GM19463 (cell line): ENCODE measurements around the gene LAPTM4A.

Experiments
- ATAC-seq: cut with Tn5 transposase; IDR thresholded peaks from one replicate; pipeline ENCODE4 v1.9.1; 2021; ENCODE audit warnings: mild to moderate bottlenecking, moderate library complexity; ENCODE audit not compliant: unreplicated experiment

LAPTM4A gene

GRCh38 chr2:19989667-19990415 lies 61.6 kb downstream of the LAPTM4A start, which contains the start of gene WDR35:
TSS of gene WDR35 (minus strand) at chr2:19990105. CDS start at chr2:19990015, 90 bp downstream.
- ATAC-seq = peak; percentile 94

GRCh38 chr2:19989342-19989666 lies 62.1 kb downstream of the LAPTM4A start:
- no peak for ATAC-seq

GRCh38 chr2:19988600-19988999 lies 62.8 kb downstream of the LAPTM4A start:
- no peak for ATAC-seq

- ATAC-seq = peak; percentile 63
These were observed 63.5 kb downstream of the LAPTM4A start for GRCh38 chr2:19987936-19988335.
